Measurements from ENCODE around the gene CNTN3.

DNA sequence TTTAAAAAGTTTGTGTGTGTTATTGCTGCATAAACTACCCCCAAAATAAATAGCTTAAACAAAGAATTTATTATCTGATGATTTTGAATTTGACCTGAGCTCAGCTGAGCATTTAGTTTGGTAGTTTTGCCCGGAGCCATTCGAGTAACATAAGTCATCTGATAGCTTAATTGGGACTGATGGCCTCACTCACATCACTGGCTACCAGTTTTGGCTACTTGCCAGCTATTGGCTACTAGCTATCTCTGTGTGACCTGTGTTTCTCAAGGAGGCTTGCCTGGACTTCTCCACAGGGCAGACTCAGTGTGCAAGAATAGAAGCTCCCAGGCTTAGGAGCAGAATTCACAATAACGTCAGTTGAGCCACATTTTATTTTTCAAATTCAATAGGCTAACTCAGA, 9.0 kb downstream of the CNTN3 start:
- TF ChIP-seq, protein P1, sequence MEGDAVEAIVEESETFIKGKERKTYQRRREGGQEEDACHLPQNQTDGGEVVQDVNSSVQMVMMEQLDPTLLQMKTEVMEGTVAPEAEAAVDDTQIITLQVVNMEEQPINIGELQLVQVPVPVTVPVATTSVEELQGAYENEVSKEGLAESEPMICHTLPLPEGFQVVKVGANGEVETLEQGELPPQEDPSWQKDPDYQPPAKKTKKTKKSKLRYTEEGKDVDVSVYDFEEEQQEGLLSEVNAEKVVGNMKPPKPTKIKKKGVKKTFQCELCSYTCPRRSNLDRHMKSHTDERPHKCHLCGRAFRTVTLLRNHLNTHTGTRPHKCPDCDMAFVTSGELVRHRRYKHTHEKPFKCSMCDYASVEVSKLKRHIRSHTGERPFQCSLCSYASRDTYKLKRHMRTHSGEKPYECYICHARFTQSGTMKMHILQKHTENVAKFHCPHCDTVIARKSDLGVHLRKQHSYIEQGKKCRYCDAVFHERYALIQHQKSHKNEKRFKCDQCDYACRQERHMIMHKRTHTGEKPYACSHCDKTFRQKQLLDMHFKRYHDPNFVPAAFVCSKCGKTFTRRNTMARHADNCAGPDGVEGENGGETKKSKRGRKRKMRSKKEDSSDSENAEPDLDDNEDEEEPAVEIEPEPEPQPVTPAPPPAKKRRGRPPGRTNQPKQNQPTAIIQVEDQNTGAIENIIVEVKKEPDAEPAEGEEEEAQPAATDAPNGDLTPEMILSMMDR (IDR thresholded peaks at IDR 0.05; ENCODE audit: low read length), result no peak
- TF ChIP-seq EZH2 (optimal IDR thresholded peaks at IDR 0.05; ENCODE audit: low read depth, low read length) (no peak), EZH2phosphoT487 (IDR thresholded peaks at IDR 0.05; ENCODE audit: low read length) (no peak)

All from MM.1S (cell line).